ENCODE data around the gene CYFIP2. TPM values are rescaled to one million over a fixed set of nuclear protein-coding genes. Genes with fewer than 3 reads are reported as not detected.
A peak's percentile ranks its signal among the peaks of the same experiment; 100 is the strongest.

Gene CYFIP2
- total RNA-seq: 173 and 175 TPM in 2 replicates

DNA sequence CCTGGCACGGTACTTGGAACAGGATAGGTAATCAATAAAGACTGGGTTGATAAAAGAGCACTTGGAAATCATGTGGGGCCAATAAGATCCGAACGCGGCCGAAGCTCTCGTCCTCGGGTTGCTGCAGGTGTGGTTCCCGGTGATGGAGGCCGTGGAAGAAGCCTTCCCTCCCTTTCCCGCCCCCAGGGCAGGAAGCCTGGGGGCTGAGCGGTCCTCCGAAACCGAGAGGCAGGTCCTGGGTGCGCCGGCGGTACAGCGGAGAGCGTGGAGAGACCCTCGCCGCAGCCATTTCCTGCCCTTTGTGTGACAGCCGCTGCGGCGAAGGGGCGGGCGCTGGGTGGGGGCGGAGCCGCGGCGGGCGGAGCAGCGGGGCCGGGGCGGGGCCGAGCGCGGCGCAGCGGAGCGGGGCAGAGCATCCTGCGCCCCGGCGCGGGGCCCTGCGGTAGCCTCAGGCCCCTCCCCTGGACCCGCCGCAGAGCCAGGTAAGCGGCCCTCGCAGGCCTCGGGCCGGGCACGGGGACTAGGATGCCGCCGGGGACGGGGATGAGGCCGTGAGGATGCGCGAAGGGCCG lies at the start of gene CYFIP2:
Gene CYFIP2, plus strand, starts transcription at position 410 of the 572 bp plus-strand sequence. CDS start 19,239 bp downstream, outside the sequence.
- H3K27ac Mint-ChIP-seq: peak within 1 kb of the TSS; percentile 95
- H3K36me3 Mint-ChIP-seq (ENCODE audit: low read depth): peaks cover 20% of the 10 kb centered on the region
- peak; percentile 82 for DNase-seq (ENCODE audit: low spot score)
- no peaks in the 10 kb centered on the region for H3K9me3 Mint-ChIP-seq
- no peaks in the 10 kb centered on the region for H3K27me3 Mint-ChIP-seq (ENCODE audit: insufficient read depth)
- intact Hi-C loops (cut with micrococcal nuclease): loop anchor here (1.0 to 5.0 kb wide), 4 partner anchors 9 to 467 kb away; partner anchors contain the start of gene THG1L
- peaks cover 78% of the 10 kb centered on the region for H3K4me1 Mint-ChIP-seq (ENCODE audit: low read depth)
- peak within 1 kb of the TSS; percentile 93 for H3K4me3 Mint-ChIP-seq

- Mint-ChIP-seq H3K4me3 (peak overlapping the region; percentile 57), H3K36me3 (ENCODE audit: low read depth) (peaks cover 83% of the 10 kb centered on the region), H3K27ac (peak overlapping the region; percentile 93), H3K27me3 (ENCODE audit: insufficient read depth) (no peaks in the 10 kb centered on the region), H3K9me3 (no peaks in the 10 kb centered on the region), H3K4me1 (ENCODE audit: low read depth) (peaks cover 92% of the 10 kb centered on the region)
- DNase-seq (ENCODE audit: low spot score): no peak
- intact Hi-C loops (cut with micrococcal nuclease): loop anchor here (1.0 kb wide), 1 partner anchor 9 kb away; no protein-coding TSS in a partner anchor
Measured at GRCh38 chr5:157216391-157217142, 49.4 kb upstream of the CYFIP2 start.

- intact Hi-C loops (cut with micrococcal nuclease): no loop called here
- Mint-ChIP-seq H3K27me3 (ENCODE audit: insufficient read depth) (no peaks in the 10 kb centered on the region), H3K4me3 (peak overlapping the region; percentile 74), H3K9me3 (no peaks in the 10 kb centered on the region), H3K4me1 (ENCODE audit: low read depth) (peaks cover 92% of the 10 kb centered on the region), H3K36me3 (ENCODE audit: low read depth) (peaks cover 82% of the 10 kb centered on the region), H3K27ac (peak overlapping the region; percentile 93)
- DNase-seq (ENCODE audit: low spot score): no peak
Measured at GRCh38 chr5:157217289-157218024, 48.5 kb upstream of the CYFIP2 start.

GRCh38 chr5:157219491-157220271 lies 46.2 kb upstream of the CYFIP2 start:
- no peaks in the 10 kb centered on the region for H3K9me3 Mint-ChIP-seq
- intact Hi-C loops (cut with micrococcal nuclease): loop anchor here (1.0 to 5.0 kb wide), 3 partner anchors 9 to 817 kb away; no protein-coding TSS in a partner anchor
- no peaks in the 10 kb centered on the region for H3K27me3 Mint-ChIP-seq (ENCODE audit: insufficient read depth)
- peak overlapping the region; percentile 93 for H3K27ac Mint-ChIP-seq
- peaks cover 81% of the 10 kb centered on the region for H3K4me1 Mint-ChIP-seq (ENCODE audit: low read depth)
- peak; percentile 43 for DNase-seq (ENCODE audit: low spot score)
- peak overlapping the region; percentile 41 for H3K4me3 Mint-ChIP-seq
- H3K36me3 Mint-ChIP-seq (ENCODE audit: low read depth): peaks cover 73% of the 10 kb centered on the region

GRCh38 chr5:157221959-157222358 lies 44.0 kb upstream of the CYFIP2 start:
- Mint-ChIP-seq H3K4me1 (ENCODE audit: low read depth) (peaks cover 79% of the 10 kb centered on the region), H3K4me3 (peak overlapping the region; percentile 63), H3K9me3 (no peaks in the 10 kb centered on the region), H3K27ac (peak overlapping the region; percentile 94), H3K36me3 (ENCODE audit: low read depth) (peaks cover 72% of the 10 kb centered on the region), H3K27me3 (ENCODE audit: insufficient read depth) (no peaks in the 10 kb centered on the region)
- no peak for DNase-seq (ENCODE audit: low spot score)
- intact Hi-C loops (cut with micrococcal nuclease): loop anchor here (1.0 to 5.0 kb wide), 14 partner anchors 9 to 820 kb away; partner anchors contain the start of gene CLINT1

DNA sequence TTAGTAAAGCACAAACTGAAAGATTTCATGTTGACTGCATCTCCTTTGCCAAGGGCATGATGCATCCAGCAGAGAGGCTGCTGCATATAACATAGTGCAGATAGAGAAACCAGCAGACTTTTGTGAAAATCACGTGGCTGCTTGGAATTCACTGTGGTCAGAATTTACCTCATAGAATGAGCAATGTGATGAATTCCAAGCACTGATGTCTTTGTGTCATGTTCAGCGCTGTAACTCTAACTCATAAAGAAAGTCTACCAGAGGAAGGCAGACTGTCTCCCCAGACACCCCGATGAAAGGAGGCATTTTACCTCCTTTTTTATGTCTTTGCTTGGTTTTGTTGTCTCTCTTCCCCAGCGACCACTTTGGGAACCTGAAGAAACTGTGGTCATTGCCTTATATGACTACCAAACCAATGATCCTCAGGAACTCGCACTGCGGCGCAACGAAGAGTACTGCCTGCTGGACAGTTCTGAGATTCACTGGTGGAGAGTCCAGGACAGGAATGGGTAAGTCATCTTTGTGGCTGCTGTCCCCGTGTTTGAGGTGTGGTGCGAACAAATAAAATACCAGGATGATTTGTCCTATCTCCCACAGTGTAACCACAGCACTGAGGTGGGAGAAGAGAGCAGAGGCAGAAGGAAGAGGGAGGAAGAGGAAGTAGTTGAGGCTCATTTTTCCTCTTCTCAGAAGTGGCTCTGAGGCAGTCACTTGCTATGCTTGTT lies 43.3 kb upstream of the CYFIP2 start:
- Mint-ChIP-seq H3K36me3 (ENCODE audit: low read depth) (peaks cover 72% of the 10 kb centered on the region), H3K4me3 (peak overlapping the region; percentile 83), H3K9me3 (no peaks in the 10 kb centered on the region), H3K4me1 (ENCODE audit: low read depth) (peaks cover 72% of the 10 kb centered on the region), H3K27ac (peak overlapping the region; percentile 94), H3K27me3 (ENCODE audit: insufficient read depth) (no peaks in the 10 kb centered on the region)
- DNase-seq (ENCODE audit: low spot score): peak; percentile 77
- intact Hi-C loops (cut with micrococcal nuclease): loop anchor here (1.0 to 5.0 kb wide), 14 partner anchors 9 to 820 kb away; partner anchors contain the start of gene CLINT1

GRCh38 chr5:157225469-157226422 lies 40.2 kb upstream of the CYFIP2 start:
- Mint-ChIP-seq H3K36me3 (ENCODE audit: low read depth) (peaks cover 57% of the 10 kb centered on the region), H3K4me3 (peak overlapping the region; percentile 79), H3K27ac (peak overlapping the region; percentile 90), H3K4me1 (ENCODE audit: low read depth) (peaks cover 47% of the 10 kb centered on the region), H3K9me3 (no peaks in the 10 kb centered on the region), H3K27me3 (ENCODE audit: insufficient read depth) (no peaks in the 10 kb centered on the region)
- intact Hi-C loops (cut with micrococcal nuclease): loop anchor here (1.0 kb wide), 1 partner anchor 9 kb away; no protein-coding TSS in a partner anchor
- DNase-seq (ENCODE audit: low spot score): no peak

- Mint-ChIP-seq H3K36me3 (ENCODE audit: low read depth) (peaks cover 58% of the 10 kb centered on the region), H3K27ac (no peak overlapping the region), H3K9me3 (no peaks in the 10 kb centered on the region), H3K4me1 (ENCODE audit: low read depth) (peaks cover 34% of the 10 kb centered on the region), H3K4me3 (no peak overlapping the region), H3K27me3 (ENCODE audit: insufficient read depth) (no peaks in the 10 kb centered on the region)
- DNase-seq (ENCODE audit: low spot score): no peak
- intact Hi-C loops (cut with micrococcal nuclease): loop anchor here (2.0 kb wide), 1 partner anchor 16 kb away; no protein-coding TSS in a partner anchor
Measured at GRCh38 chr5:157230610-157231009, 35.3 kb upstream of the CYFIP2 start.

DNA sequence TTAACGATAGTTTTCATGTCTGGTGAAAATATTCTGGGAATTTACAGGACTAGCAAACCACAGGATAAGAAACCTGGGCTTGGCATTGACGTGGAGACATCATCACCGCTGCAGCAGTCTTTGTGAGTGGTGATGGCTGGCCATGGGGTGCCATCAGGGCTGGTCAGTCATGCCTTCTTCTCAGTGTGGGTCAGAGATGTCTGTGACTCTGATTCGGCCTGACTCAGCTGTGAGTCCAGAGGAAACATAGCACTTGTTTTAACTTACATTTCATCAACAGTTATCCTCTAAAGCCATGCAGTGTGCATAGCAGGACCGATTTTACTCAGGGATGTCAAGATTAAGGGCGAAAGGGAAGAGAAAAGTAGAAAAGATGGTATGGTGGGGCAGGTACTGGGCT lies 33.2 kb upstream of the CYFIP2 start:
- intact Hi-C loops (cut with micrococcal nuclease): no loop called here
- H3K4me3 Mint-ChIP-seq: no peak overlapping the region
- no peaks in the 10 kb centered on the region for H3K9me3 Mint-ChIP-seq
- H3K4me1 Mint-ChIP-seq (ENCODE audit: low read depth): peaks cover 35% of the 10 kb centered on the region
- H3K36me3 Mint-ChIP-seq (ENCODE audit: low read depth): peaks cover 56% of the 10 kb centered on the region
- no peaks in the 10 kb centered on the region for H3K27me3 Mint-ChIP-seq (ENCODE audit: insufficient read depth)
- peak overlapping the region; percentile 46 for H3K27ac Mint-ChIP-seq
- no peak for DNase-seq (ENCODE audit: low spot score)

DNA sequence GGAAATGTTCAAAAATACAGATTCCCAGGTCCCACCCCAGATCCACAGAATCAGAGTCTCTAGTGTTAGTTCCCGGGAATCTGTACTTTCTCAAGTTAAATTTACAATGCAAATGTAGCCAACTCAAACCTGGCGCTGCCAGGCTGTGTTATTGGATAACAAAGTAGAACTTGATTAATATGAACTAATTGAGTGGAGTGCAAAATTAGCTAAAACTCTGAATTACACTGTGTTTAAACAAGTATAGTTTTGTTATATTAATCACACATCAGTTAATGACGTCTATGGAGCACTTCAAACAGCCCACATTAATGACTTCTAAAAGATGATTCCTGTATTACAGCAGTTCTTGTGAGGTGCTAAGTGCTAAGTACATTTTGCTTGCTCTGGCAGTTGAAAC lies 32.4 kb upstream of the CYFIP2 start:
- H3K27ac Mint-ChIP-seq: peak overlapping the region; percentile 46
- DNase-seq (ENCODE audit: low spot score): no peak

DNA sequence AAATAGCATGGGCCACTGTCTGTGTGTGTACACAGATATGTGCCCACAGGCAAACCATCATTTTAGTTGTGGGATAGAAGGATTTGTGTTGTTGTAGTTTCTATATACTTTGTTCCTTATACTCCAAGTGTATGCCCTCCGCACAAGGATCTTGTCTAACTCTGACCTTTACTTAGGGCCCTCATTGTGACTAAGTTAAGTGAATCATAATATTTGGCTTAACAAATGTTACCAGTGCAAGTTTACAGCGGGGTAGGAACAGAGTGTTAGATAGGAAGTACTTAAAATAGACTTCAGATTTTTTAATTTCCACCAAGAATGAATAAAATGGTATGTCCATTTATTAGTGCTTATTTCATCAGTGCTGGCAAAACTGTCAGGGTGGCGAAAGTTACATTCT lies 29.5 kb upstream of the CYFIP2 start:
- Mint-ChIP-seq H3K9me3 (no peaks in the 10 kb centered on the region), H3K27me3 (ENCODE audit: insufficient read depth) (no peaks in the 10 kb centered on the region), H3K36me3 (ENCODE audit: low read depth) (peaks cover 74% of the 10 kb centered on the region), H3K4me1 (ENCODE audit: low read depth) (peaks cover 31% of the 10 kb centered on the region), H3K4me3 (no peak overlapping the region), H3K27ac (no peak overlapping the region)
- intact Hi-C loops (cut with micrococcal nuclease): no loop called here
- DNase-seq (ENCODE audit: low spot score): no peak

More for the DNA sequence above, 32.4 kb upstream of the CYFIP2 start:
- H3K9me3 Mint-ChIP-seq: no peaks in the 10 kb centered on the region
- peaks cover 62% of the 10 kb centered on the region for H3K36me3 Mint-ChIP-seq (ENCODE audit: low read depth)
- H3K27me3 Mint-ChIP-seq (ENCODE audit: insufficient read depth): no peaks in the 10 kb centered on the region
- peaks cover 37% of the 10 kb centered on the region for H3K4me1 Mint-ChIP-seq (ENCODE audit: low read depth)
- no peak overlapping the region for H3K4me3 Mint-ChIP-seq
- intact Hi-C loops (cut with micrococcal nuclease): no loop called here
